ENCODE results near the gene IPO13. TPM values are rescaled to one million over a fixed set of nuclear protein-coding genes. Genes with fewer than 3 reads are reported as not detected.

Gene IPO13
- 31.2 TPM for polyA plus RNA-seq (2012; ENCODE audit: insufficient read length, low read depth)

- TF ChIP-seq SIN3A (IDR thresholded peaks at IDR 0.05; ENCODE audit: borderline replicate concordance, insufficient read depth, low read length): 0 out of 2 replicates have a peak, but pooled peaks have one; percentile 64
- TF ChIP-seq FOXP2 (optimal IDR thresholded peaks at IDR 0.05; ENCODE audit: borderline replicate concordance, extremely low read depth, extremely low read length, insufficient read depth): peak; percentile 70
- peak; percentile 76; the same call in 1 of the 2 replicates for TF ChIP-seq TAF1 (IDR thresholded peaks at IDR 0.05; ENCODE audit: borderline replicate concordance, insufficient read depth, low read length)
- TF ChIP-seq POLR2AphosphoS5 (IDR thresholded peaks at IDR 0.05; ENCODE audit: low read depth, low read length): peak; percentile 87
- peak; percentile 85 to 96 for TF ChIP-seq REST (IDR thresholded peaks at IDR 0.05; ENCODE audit: insufficient read depth in 1 of 2, low read depth in 2 of 2, low read length in 2 of 2)
Measured at GRCh38 chr1:43946236-43947060, at the start of gene IPO13. Gene IPO13, plus strand, starts transcription at chr1:43946950. Its CDS starts 651 bp downstream, at chr1:43947601.

- TF ChIP-seq FOXP2 (optimal IDR thresholded peaks at IDR 0.05; ENCODE audit: borderline replicate concordance, extremely low read depth, extremely low read length, insufficient read depth) (no peak), TAF1 (IDR thresholded peaks at IDR 0.05; ENCODE audit: borderline replicate concordance, insufficient read depth, low read length) (no peak), REST (IDR thresholded peaks at IDR 0.05; ENCODE audit: insufficient read depth in 1 of 2, low read depth in 2 of 2, low read length in 2 of 2) (no peak), SIN3A (IDR thresholded peaks at IDR 0.05; ENCODE audit: borderline replicate concordance, insufficient read depth, low read length) (no peak), POLR2AphosphoS5 (IDR thresholded peaks at IDR 0.05; ENCODE audit: low read depth, low read length) (no peak)
Measured at GRCh38 chr1:43898981-43899380, 47.8 kb upstream of the IPO13 start.

GRCh38 chr1:43900386-43900785 is 46.4 kb upstream of the IPO13 start:
- TF ChIP-seq SIN3A (IDR thresholded peaks at IDR 0.05; ENCODE audit: borderline replicate concordance, insufficient read depth, low read length) (no peak), POLR2AphosphoS5 (IDR thresholded peaks at IDR 0.05; ENCODE audit: low read depth, low read length) (no peak)

GRCh38 chr1:43901196-43901961 is 45.4 kb upstream of the IPO13 start:
- TF ChIP-seq POLR2AphosphoS5 (IDR thresholded peaks at IDR 0.05; ENCODE audit: low read depth, low read length) (no peak), TAF1 (IDR thresholded peaks at IDR 0.05; ENCODE audit: borderline replicate concordance, insufficient read depth, low read length) (no peak), REST (IDR thresholded peaks at IDR 0.05; ENCODE audit: insufficient read depth in 1 of 2, low read depth in 2 of 2, low read length in 2 of 2) (no peak), FOXP2 (optimal IDR thresholded peaks at IDR 0.05; ENCODE audit: borderline replicate concordance, extremely low read depth, extremely low read length, insufficient read depth) (no peak), SIN3A (IDR thresholded peaks at IDR 0.05; ENCODE audit: borderline replicate concordance, insufficient read depth, low read length) (no peak)

GRCh38 chr1:43902058-43902831 is 44.5 kb upstream of the IPO13 start:
- no peak for TF ChIP-seq POLR2AphosphoS5 (IDR thresholded peaks at IDR 0.05; ENCODE audit: low read depth, low read length)
- no peak for TF ChIP-seq FOXP2 (optimal IDR thresholded peaks at IDR 0.05; ENCODE audit: borderline replicate concordance, extremely low read depth, extremely low read length, insufficient read depth)
- no peak for TF ChIP-seq SIN3A (IDR thresholded peaks at IDR 0.05; ENCODE audit: borderline replicate concordance, insufficient read depth, low read length)
- no peak for TF ChIP-seq REST (IDR thresholded peaks at IDR 0.05; ENCODE audit: insufficient read depth in 1 of 2, low read depth in 2 of 2, low read length in 2 of 2)
- no peak for TF ChIP-seq TAF1 (IDR thresholded peaks at IDR 0.05; ENCODE audit: borderline replicate concordance, insufficient read depth, low read length)
